Measurements from ENCODE around the gene FRMPD4.

DNA sequence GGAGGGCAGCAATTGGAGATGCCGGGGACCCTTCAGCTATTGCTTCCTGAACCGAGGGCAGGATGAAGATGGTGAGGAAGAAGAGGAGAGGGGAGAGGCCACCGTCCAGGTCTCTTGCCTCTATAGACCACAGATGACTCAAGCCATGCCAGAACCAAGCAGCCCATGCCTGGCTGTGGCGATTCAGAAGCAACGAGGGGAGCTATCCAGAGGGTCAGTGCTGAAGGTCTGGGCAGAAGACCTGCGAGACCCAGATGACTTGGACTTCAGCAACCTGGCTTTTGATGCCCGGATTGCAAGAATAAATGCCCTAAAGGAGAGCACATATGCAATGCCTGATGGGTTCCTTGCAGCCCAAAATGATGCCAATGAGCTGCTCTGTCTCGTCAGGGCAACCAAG lies 582.8 kb downstream of the FRMPD4 start:
- TF ChIP-seq, protein P1, sequence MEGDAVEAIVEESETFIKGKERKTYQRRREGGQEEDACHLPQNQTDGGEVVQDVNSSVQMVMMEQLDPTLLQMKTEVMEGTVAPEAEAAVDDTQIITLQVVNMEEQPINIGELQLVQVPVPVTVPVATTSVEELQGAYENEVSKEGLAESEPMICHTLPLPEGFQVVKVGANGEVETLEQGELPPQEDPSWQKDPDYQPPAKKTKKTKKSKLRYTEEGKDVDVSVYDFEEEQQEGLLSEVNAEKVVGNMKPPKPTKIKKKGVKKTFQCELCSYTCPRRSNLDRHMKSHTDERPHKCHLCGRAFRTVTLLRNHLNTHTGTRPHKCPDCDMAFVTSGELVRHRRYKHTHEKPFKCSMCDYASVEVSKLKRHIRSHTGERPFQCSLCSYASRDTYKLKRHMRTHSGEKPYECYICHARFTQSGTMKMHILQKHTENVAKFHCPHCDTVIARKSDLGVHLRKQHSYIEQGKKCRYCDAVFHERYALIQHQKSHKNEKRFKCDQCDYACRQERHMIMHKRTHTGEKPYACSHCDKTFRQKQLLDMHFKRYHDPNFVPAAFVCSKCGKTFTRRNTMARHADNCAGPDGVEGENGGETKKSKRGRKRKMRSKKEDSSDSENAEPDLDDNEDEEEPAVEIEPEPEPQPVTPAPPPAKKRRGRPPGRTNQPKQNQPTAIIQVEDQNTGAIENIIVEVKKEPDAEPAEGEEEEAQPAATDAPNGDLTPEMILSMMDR (IDR thresholded peaks at IDR 0.05; ENCODE audit: insufficient read depth, low read depth, low read length): no peak
- no peak for TF ChIP-seq EZH2 (IDR thresholded peaks at IDR 0.05; ENCODE audit: insufficient read depth, low read length)

Measured in astrocyte (in vitro differentiated cells and primary cell).